GM23248 (cell line): Measurements from ENCODE around the gene PDYN.

Experiments
- EZH2 ChIP-seq: fragments of 200-600 bp; sonication (generic); IDR thresholded peaks from 2 replicates; pipeline ENCODE4 v1.6.1; 2018; ENCODE audit warnings: antibody characterized with exemption, mild to moderate bottlenecking; ENCODE audit not compliant: insufficient read depth, poor library complexity, severe bottlenecking
- EZH2phosphoT487 ChIP-seq: fragments of 200-600 bp; sonication (generic); IDR thresholded peaks from 2 replicates; pipeline ENCODE4 v1.6.1; 2018; ENCODE audit warnings: antibody characterized with exemption, moderate library complexity, mild to moderate bottlenecking, low read depth; ENCODE audit not compliant: insufficient read depth

- no peak for TF ChIP-seq EZH2phosphoT487
- no peak for TF ChIP-seq EZH2
These were observed 38.6 kb downstream of the PDYN start for GRCh38 chr20:1955217-1955616.
